ENCODE results near the gene ARMC3.
"Not testable (repeated sequence)": the region's sequence is repeated elsewhere in the genome, so short reads cannot be mapped to it uniquely, and the experiment has no call there.

ARMC3 gene

GRCh38 chr10:23070092-23070912, 142.4 kb downstream of the ARMC3 start:
- not testable (repeated sequence) for DNase-seq (ENCODE audit: low read depth in 2 of 2, low spot score in 1 of 2)

GRCh38 chr10:23070913-23071218, 143.0 kb downstream of the ARMC3 start:
- DNase-seq (ENCODE audit: low read depth in 2 of 2, low spot score in 1 of 2), result no peak

DNA sequence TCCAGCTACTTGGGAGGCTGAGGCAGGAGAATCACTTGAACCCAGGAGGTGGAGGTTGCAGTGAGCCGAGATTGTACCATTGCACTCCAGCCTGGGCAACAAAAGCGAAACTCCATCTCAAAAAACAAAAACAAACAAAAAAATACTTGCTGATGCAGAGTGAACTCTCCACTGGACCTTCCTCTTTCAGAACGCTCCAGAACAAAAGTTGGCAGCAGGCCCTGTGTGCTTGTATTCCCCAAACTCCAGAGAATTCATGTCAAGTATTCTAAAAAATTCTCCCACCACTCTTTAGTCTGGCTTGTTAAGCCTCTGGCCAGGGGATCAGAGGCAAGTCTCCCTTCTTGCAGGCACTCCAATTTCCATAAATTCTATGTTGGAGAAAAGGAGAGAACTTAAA, 144.7 kb downstream of the ARMC3 start:
- DNase-seq (ENCODE audit: low read depth in 2 of 2, low spot score in 1 of 2), result not testable (repeated sequence)

DNA sequence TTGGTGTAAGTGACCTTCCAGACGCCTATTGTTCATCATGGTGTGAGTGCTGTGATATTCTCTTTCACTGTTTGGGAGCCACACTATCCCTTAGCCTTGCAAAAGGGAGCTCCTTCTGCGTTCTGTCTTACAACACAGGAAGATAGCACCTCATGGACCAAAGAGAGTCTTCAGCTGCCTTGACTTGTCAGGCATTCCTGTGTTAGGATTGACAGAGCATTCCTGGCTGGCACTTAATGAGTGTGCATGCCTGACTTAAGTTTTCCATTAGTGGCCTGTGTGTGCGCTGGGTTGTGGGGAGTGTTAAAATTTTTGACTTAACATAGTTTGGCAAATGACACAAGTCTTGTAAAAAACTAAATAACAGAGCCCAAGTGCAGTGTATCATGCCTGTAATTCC, 145.7 kb downstream of the ARMC3 start:
- no peak for DNase-seq (ENCODE audit: low read depth in 2 of 2, low spot score in 1 of 2)

GRCh38 chr10:23075672-23076071, 147.8 kb downstream of the ARMC3 start:
- no peak for DNase-seq (ENCODE audit: low read depth in 2 of 2, low spot score in 1 of 2)

DNA sequence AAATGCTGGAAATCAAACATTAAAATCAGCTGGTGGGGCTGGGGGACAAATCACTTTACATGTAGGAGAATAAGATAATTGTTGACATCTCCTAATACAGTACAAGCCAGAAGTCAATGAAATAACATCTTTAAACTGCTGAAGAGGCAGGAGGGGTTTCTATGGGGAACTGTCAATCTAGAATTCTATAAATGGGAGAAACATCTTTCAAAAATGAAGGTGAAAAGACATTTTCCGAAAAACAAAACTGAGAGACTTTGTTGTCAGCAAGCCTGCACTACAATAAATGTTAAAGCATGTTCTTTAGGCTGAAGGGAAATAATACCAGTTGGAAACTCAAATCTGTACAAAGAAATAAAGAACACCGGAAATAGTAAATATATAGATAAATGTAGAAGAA, 150.3 kb downstream of the ARMC3 start:
- no peak for DNase-seq (ENCODE audit: low read depth in 2 of 2, low spot score in 1 of 2)

DNA sequence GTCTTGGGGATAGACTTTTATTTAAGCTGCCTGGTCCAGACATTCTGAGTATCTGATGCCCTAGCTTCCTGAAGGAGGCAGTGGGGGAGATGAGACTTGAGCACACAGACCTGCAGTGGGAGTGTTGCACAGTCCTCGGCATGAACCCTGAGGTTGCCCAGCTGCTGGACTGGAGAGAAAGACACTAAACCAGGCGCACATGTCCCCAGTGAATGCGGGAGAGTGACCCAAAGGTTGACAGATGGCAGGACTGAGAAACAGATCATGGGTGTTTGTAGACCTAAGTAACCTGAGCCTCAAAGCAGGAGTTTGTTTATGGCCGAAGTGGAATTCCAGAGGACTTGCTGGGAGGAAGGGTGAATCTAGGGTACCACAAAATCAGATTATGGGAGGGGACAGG, 151.8 kb downstream of the ARMC3 start:
- no peak for DNase-seq (ENCODE audit: low read depth in 2 of 2, low spot score in 1 of 2)

- DNase-seq (ENCODE audit: low read depth in 2 of 2, low spot score in 1 of 2), result no peak
Observed at GRCh38 chr10:23080262-23080661, 152.4 kb downstream of the ARMC3 start.

DNA sequence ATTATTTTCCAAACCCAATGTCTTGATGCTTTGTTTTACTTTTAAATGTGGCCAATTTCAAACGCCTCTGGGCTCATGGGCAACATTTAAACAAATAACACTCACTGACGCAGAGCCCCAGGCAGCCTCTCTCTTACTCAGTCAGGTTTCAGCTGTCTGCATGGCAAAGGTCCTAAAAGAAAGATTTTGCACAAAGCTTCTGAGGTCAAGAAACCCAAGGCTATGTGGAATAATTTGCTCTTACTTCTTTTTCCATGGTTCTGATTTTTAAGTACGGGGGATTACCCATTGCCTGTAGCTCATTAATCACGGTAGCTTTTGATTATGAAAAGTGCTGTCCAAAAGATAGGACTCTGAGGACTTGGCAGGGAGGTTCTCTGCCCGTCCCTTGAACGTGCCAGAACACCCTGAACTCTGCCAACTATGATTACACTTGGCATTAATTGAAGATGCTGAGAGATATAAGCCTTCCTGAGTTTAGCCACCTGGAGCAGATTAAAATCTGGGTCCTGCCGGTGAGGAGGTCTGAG, 153.4 kb downstream of the ARMC3 start:
- no peak for DNase-seq (ENCODE audit: low read depth in 2 of 2, low spot score in 1 of 2)

GRCh38 chr10:23081891-23082290, 154.0 kb downstream of the ARMC3 start:
- DNase-seq (ENCODE audit: low read depth in 2 of 2, low spot score in 1 of 2), result no peak
